ENCODE data around the gene COG8. TPM values are rescaled to one million over a fixed set of nuclear protein-coding genes. Genes with fewer than 3 reads are reported as not detected.

The COG8 gene
- total and polyA plus RNA-seq, 2 of the 8 experiments (the other 6 are each of a cell fraction or from before 2014, with no cell fraction given), result 49.1 to 55.6 TPM

- DNase-seq (ENCODE audit: low read depth in 1 of 2, low spot score in 2 of 2) (no peak), FAIRE-seq (no peak)
- no peak overlapping the region for H2AK5ac ChIP-seq (ENCODE audit: low read depth, low read length)
- no peak overlapping the region for H2BK12ac ChIP-seq (ENCODE audit: low read depth, low read length)
- no peak overlapping the region for H3K56ac ChIP-seq (replicated peaks; ENCODE audit: insufficient read length, low read depth, low read length)
- H4K5ac ChIP-seq (ENCODE audit: insufficient read length, low read depth, low read length), result no peak overlapping the region
- H4K20me1 ChIP-seq (replicated peaks in 1 of 2; ENCODE audit: control insufficient read depth in 1 of 2, insufficient read depth in 2 of 2, low read length in 2 of 2), result peaks cover 2 to 21% of the 10 kb centered on the region in 2 experiments
- no peaks in the 10 kb centered on the region for H3K9me3 ChIP-seq (ENCODE audit: insufficient read depth in 2 of 2, low read depth in 1 of 2, low read length in 1 of 2)
- no peak overlapping the region for H2BK5ac ChIP-seq (ENCODE audit: low read depth, low read length)
- no peaks in the 10 kb centered on the region for H3K27me3 ChIP-seq (replicated peaks in 1 of 4; ENCODE audit: control insufficient read depth in 3 of 4, extremely low read depth in 1 of 4, insufficient read depth in 3 of 4, low read length in 3 of 4)
- H3K14ac ChIP-seq (ENCODE audit: insufficient read length), result no peak overlapping the region
- no peak overlapping the region for H2BK15ac ChIP-seq (ENCODE audit: low read length)
- no peak overlapping the region for H4K91ac ChIP-seq (replicated peaks; ENCODE audit: insufficient read length, low read length)
- no peak overlapping the region for H3K18ac ChIP-seq (ENCODE audit: extremely low read depth, low read length)
- H3K4me1 ChIP-seq (replicated peaks in 1 of 4; ENCODE audit: control insufficient read depth in 3 of 4, insufficient read depth in 4 of 4, low read length in 3 of 4), result no peaks in the 10 kb centered on the region
- no peak overlapping the region for H2BK20ac ChIP-seq (ENCODE audit: low read length)
- H4K8ac ChIP-seq (ENCODE audit: extremely low read depth, insufficient read depth, low read length), result peak overlapping the region; percentile 17
- no peak overlapping the region for H2AFZ ChIP-seq (ENCODE audit: low read length)
- CTCF ChIA-PET (ENCODE audit: partially characterized antibody), result interaction anchor here (0.5 to 0.8 kb wide), 2 partner anchors 8 to 155 kb away, joined by 3 to 4 read pairs; no protein-coding TSS in a partner anchor
- H3K9ac ChIP-seq (replicated peaks in 1 of 4; ENCODE audit: extremely low read depth in 1 of 4, low read depth in 3 of 4, low read length in 3 of 4), result no peak overlapping the region
- no peak overlapping the region for H3K27ac ChIP-seq (ENCODE audit: low read depth, low read length)
- H3K23ac ChIP-seq (ENCODE audit: insufficient read length), result no peak overlapping the region
- no peak overlapping the region for H3K4ac ChIP-seq (replicated peaks; ENCODE audit: insufficient read length, low read depth, low read length)
- H2BK120ac ChIP-seq (replicated peaks; ENCODE audit: low read depth, low read length), result no peak overlapping the region
- no peak overlapping the region for H3K4me3 ChIP-seq (ENCODE audit: extremely low read depth in 1 of 4, insufficient read depth in 2 of 4, low read depth in 3 of 4, low read length in 4 of 4)
- H3K79me1 ChIP-seq (ENCODE audit: low read depth, low read length), result no peaks in the 10 kb centered on the region; the same call in 1 of the 2 replicates
- H3K36me3 ChIP-seq (ENCODE audit: control insufficient read depth in 2 of 4, insufficient read depth in 4 of 4, low read length in 3 of 4), result peaks cover 25 to 58% (median 46%) of the 10 kb centered on the region in 4 experiments
- H3K79me2 ChIP-seq (ENCODE audit: control insufficient read depth in 1 of 2, insufficient read depth in 2 of 2, low read length in 2 of 2), result peaks cover 0 to 13% of the 10 kb centered on the region in 2 experiments; a peak in 1 of 4 replicates
- H3K23me2 ChIP-seq (ENCODE audit: low read depth, low read length), result no peaks in the 10 kb centered on the region; the same call in 1 of the 2 replicates
- 95% methylated on average over 28 of the region's 30 CpGs; no CpG with 5 or more reads in 1 of the 2 experiments for WGBS, 2 experiments (ENCODE audit: extremely low coverage in 1 of 2, insufficient coverage in 1 of 2, insufficient read length in 1 of 2, insufficient replicate concordance in 2 of 2, low coverage in 1 of 2, low lambda C conversion rate in 2 of 2, missing lambda C conversion rate in 1 of 2)
- H3K4me2 ChIP-seq (ENCODE audit: insufficient read depth in 1 of 2, low read depth in 2 of 2, low read length in 2 of 2), result no peak overlapping the region
- POLR2A ChIA-PET (ENCODE audit: partially characterized antibody), result interaction anchor here (1.3 to 24.8 kb wide), 2 partner anchors 18 to 36 kb away, joined by 3 to 497 read pairs; partner anchors contain the start of genes COG8, NIP7, PDF and TMED6
- TF ChIP-seq SP4 (IDR thresholded peaks at IDR 0.05; ENCODE audit: low read length), result no peak
Measured at GRCh38 chr16:69318177-69318910, 21.0 kb downstream of the COG8 start.
